OCI-LY3 (cell line): ENCODE measurements around the gene AQP9.

ENCODE experiments used
- H2AFZ ChIP-seq: fragments of 200-600, 300-600 bp; shearing (Covaris generic); 2 replicates; pipeline ENCODE4 v1.6.0; 2014; ENCODE audit warnings: antibody characterized with exemption, low read depth, low read length
- H3K27ac ChIP-seq: fragments of 200-600, 300-600 bp; sonication (generic); 2 replicates; pipeline ENCODE4 v1.5.1; 2014; ENCODE audit warnings: mild to moderate bottlenecking, low read length, moderate library complexity, mixed read lengths
- H3K27me3 ChIP-seq: fragments of 200-600, 300-600 bp; sonication (generic); 2 replicates; pipeline ENCODE4 v1.6.1; 2014; ENCODE audit warnings: low read depth, low read length, mixed read lengths
- H3K36me3 ChIP-seq: fragments of 200-600, 300-600 bp; sonication (generic); replicated peaks from 2 replicates; pipeline ENCODE3; 2014; ENCODE audit warnings: low read depth, low read length, mixed read lengths
- H3K4me1 ChIP-seq: fragments of 300-600, 200-600 bp; sonication (generic); 2 replicates; pipeline ENCODE4 v1.6.1; 2014; ENCODE audit warnings: low read length, mixed read lengths
- H3K4me2 ChIP-seq: fragments of 200-600, 300-600 bp; sonication (generic); 2 replicates; pipeline ENCODE4 v1.6.1; 2014; ENCODE audit warnings: low read length, mixed read lengths
- H3K4me3 ChIP-seq: fragments of 300-600, 200-600 bp; sonication (generic); 2 replicates; pipeline ENCODE4 v1.5.1; 2014; ENCODE audit warnings: antibody characterized with exemption, mild to moderate bottlenecking, low read length, moderate library complexity
- H3K79me2 ChIP-seq: fragments of 300-600, 200-600 bp; shearing (Covaris generic); 2 replicates; pipeline ENCODE4 v1.6.1; 2014; ENCODE audit warnings: mild to moderate bottlenecking, low read length, mixed read lengths
- H3K9ac ChIP-seq: fragments of 300-600, 200-600 bp; shearing (Covaris generic); 2 replicates; pipeline ENCODE4 v1.6.0; 2014; ENCODE audit warnings: mild to moderate bottlenecking, low read length, moderate library complexity
- H3K9me3 ChIP-seq: fragments of 200-600, 300-600 bp; shearing (Covaris generic); 2 replicates; pipeline ENCODE4 v1.6.1; 2014; ENCODE audit warnings: low read length, mixed read lengths; ENCODE audit not compliant: insufficient read depth
- H4K20me1 ChIP-seq: fragments of 200-600, 300-600 bp; sonication (generic); 2 replicates; pipeline ENCODE4 v1.6.1; 2016; ENCODE audit warnings: low read length, mixed read lengths; ENCODE audit not compliant: insufficient read depth
- CTCF ChIP-seq: fragments of 200-600, 300-600 bp; sonication (generic); IDR thresholded peaks from 2 replicates; pipeline ENCODE4 v1.5.1; 2014; ENCODE audit warnings: antibody characterized with exemption, low read length, low read depth
- EZH2phosphoT487 ChIP-seq: fragments of 200-600 bp; shearing (Covaris generic); IDR thresholded peaks from 2 replicates; pipeline ENCODE4 v1.6.1; 2018; ENCODE audit warnings: antibody characterized with exemption, mixed run types, low read depth

AQP9 gene

GRCh38 chr15:58175955-58176354 is 37.8 kb downstream of the AQP9 start:
- Histone ChIP-seq H3K36me3 (no peaks in the 10 kb centered on the region), H3K27me3 (no peaks in the 10 kb centered on the region), H3K27ac (no peak overlapping the region), H3K4me3 (no peak overlapping the region), H3K4me1 (no peaks in the 10 kb centered on the region), H4K20me1 (no peaks in the 10 kb centered on the region), H2AFZ (peak overlapping the region; percentile 27; the same call in 1 of the 2 replicates), H3K9me3 (no peaks in the 10 kb centered on the region), H3K4me2 (no peak overlapping the region), H3K9ac (no peak overlapping the region), H3K79me2 (no peaks in the 10 kb centered on the region)
- no peak for TF ChIP-seq EZH2phosphoT487

- TF ChIP-seq EZH2phosphoT487 (no peak), CTCF (no peak)
- no peak overlapping the region for H3K9ac ChIP-seq
- no peaks in the 10 kb centered on the region for H3K9me3 ChIP-seq
Measured at GRCh38 chr15:58178668-58179067, 40.5 kb downstream of the AQP9 start.

GRCh38 chr15:58179206-58179605 is 41.0 kb downstream of the AQP9 start:
- no peak for TF ChIP-seq EZH2phosphoT487
- TF ChIP-seq CTCF = no peak
- no peak overlapping the region for H3K9ac ChIP-seq
- H3K27ac ChIP-seq = no peak overlapping the region
- H3K4me1 ChIP-seq = no peaks in the 10 kb centered on the region
- H3K9me3 ChIP-seq = no peaks in the 10 kb centered on the region
- H4K20me1 ChIP-seq = no peaks in the 10 kb centered on the region
- no peaks in the 10 kb centered on the region for H3K36me3 ChIP-seq
- H3K79me2 ChIP-seq = no peaks in the 10 kb centered on the region
- H3K4me3 ChIP-seq = no peak overlapping the region
- peaks cover 9% of the 10 kb centered on the region for H3K27me3 ChIP-seq
- no peak overlapping the region for H2AFZ ChIP-seq
- H3K4me2 ChIP-seq = no peak overlapping the region

More at GRCh38 chr15:58178668-58179067, 40.5 kb downstream of the AQP9 start:
- Histone ChIP-seq H3K4me2 (no peak overlapping the region), H2AFZ (no peak overlapping the region), H3K4me1 (no peaks in the 10 kb centered on the region), H3K27ac (no peak overlapping the region), H3K36me3 (no peaks in the 10 kb centered on the region), H3K4me3 (no peak overlapping the region), H4K20me1 (no peaks in the 10 kb centered on the region), H3K27me3 (peaks cover 9% of the 10 kb centered on the region), H3K79me2 (no peaks in the 10 kb centered on the region)

GRCh38 chr15:58179741-58180381 is 41.7 kb downstream of the AQP9 start:
- Histone ChIP-seq H3K36me3 (no peaks in the 10 kb centered on the region), H3K9ac (no peak overlapping the region), H3K9me3 (no peaks in the 10 kb centered on the region), H3K27ac (no peak overlapping the region), H3K4me2 (no peak overlapping the region), H3K4me3 (no peak overlapping the region), H3K4me1 (no peaks in the 10 kb centered on the region), H3K79me2 (no peaks in the 10 kb centered on the region), H4K20me1 (no peaks in the 10 kb centered on the region), H2AFZ (no peak overlapping the region), H3K27me3 (peaks cover 9% of the 10 kb centered on the region)
- TF ChIP-seq EZH2phosphoT487 = no peak
- TF ChIP-seq CTCF = no peak
